ENCODE results near the gene USH2A.

USH2A gene

GRCh38 chr1:216422821-216423520, at the start of gene USH2A:
TSS of gene USH2A (minus strand) at chr1:216423448. CDS start at chr1:216422336, 1,112 bp downstream.
- no peak for DNase-seq (ENCODE audit: low read depth, low spot score)

GRCh38 chr1:216466162-216466801, 43.0 kb upstream of the USH2A start:
- no peak for DNase-seq (ENCODE audit: low read depth, low spot score)

- DNase-seq (ENCODE audit: low read depth, low spot score), result no peak
Observed at GRCh38 chr1:216464489-216464888, 41.2 kb upstream of the USH2A start.

GRCh38 chr1:216462066-216462775, 39.0 kb upstream of the USH2A start:
- no peak for DNase-seq (ENCODE audit: low read depth, low spot score)

GRCh38 chr1:216461466-216461865, 38.2 kb upstream of the USH2A start:
- no peak for DNase-seq (ENCODE audit: low read depth, low spot score)

GRCh38 chr1:216459651-216460207, 36.5 kb upstream of the USH2A start:
- no peak for DNase-seq (ENCODE audit: low read depth, low spot score)

- no peak for DNase-seq (ENCODE audit: low read depth, low spot score)
Observed at GRCh38 chr1:216458812-216459211, 35.6 kb upstream of the USH2A start.

- DNase-seq (ENCODE audit: low read depth, low spot score), result no peak
Observed at GRCh38 chr1:216457356-216457755, 34.1 kb upstream of the USH2A start.

GRCh38 chr1:216456682-216457081, 33.4 kb upstream of the USH2A start:
- DNase-seq (ENCODE audit: low read depth, low spot score), result no peak

GRCh38 chr1:216453777-216454176, 30.5 kb upstream of the USH2A start:
- DNase-seq (ENCODE audit: low read depth, low spot score), result no peak

- DNase-seq (ENCODE audit: low read depth, low spot score), result no peak
Observed at GRCh38 chr1:216450227-216450626, 27.0 kb upstream of the USH2A start.

- no peak for DNase-seq (ENCODE audit: low read depth, low spot score)
Observed at GRCh38 chr1:216448011-216448510, 24.8 kb upstream of the USH2A start.

GRCh38 chr1:216437603-216438002, 14.4 kb upstream of the USH2A start:
- no peak for DNase-seq (ENCODE audit: low read depth, low spot score)

- no peak for DNase-seq (ENCODE audit: low read depth, low spot score)
Observed at GRCh38 chr1:216434232-216434631, 11.0 kb upstream of the USH2A start.

- DNase-seq (ENCODE audit: low read depth, low spot score), result no peak
Observed at GRCh38 chr1:216433175-216433574, 9.9 kb upstream of the USH2A start.

- DNase-seq (ENCODE audit: low read depth, low spot score), result no peak
Observed at GRCh38 chr1:216430744-216431143, 7.5 kb upstream of the USH2A start.

GRCh38 chr1:216425577-216425976, 2.3 kb upstream of the USH2A start:
- no peak for DNase-seq (ENCODE audit: low read depth, low spot score)

- no peak for DNase-seq (ENCODE audit: low read depth, low spot score)
Observed at GRCh38 chr1:216420746-216421145, 2.5 kb downstream of the USH2A start.

- no peak for DNase-seq (ENCODE audit: low read depth, low spot score)
Observed at GRCh38 chr1:216420263-216420662, 3.0 kb downstream of the USH2A start.

GRCh38 chr1:216416488-216416887, 6.8 kb downstream of the USH2A start:
- DNase-seq (ENCODE audit: low read depth, low spot score), result no peak

- no peak for DNase-seq (ENCODE audit: low read depth, low spot score)
Observed at GRCh38 chr1:216410026-216410425, 13.2 kb downstream of the USH2A start.

- DNase-seq (ENCODE audit: low read depth, low spot score), result no peak
Observed at GRCh38 chr1:216390956-216391355, 32.3 kb downstream of the USH2A start.

Data from activated CD4-positive, CD25-positive, alpha-beta regulatory T cell treated with anti-CD3 and anti-CD28 coated beads, Interleukin-2, amount 50 U/mL, for 16 hours (primary cell).